HG03097 (cell line): ENCODE data around the gene CKAP4.
A peak's percentile ranks its signal among the peaks of the same experiment; 100 is the strongest.

ENCODE experiments used
- ATAC-seq: cut with Tn5 transposase; IDR thresholded peaks from one replicate; pipeline ENCODE4 v1.9.1; 2021; ENCODE audit not compliant: unreplicated experiment, low FRiP score

CKAP4 gene

DNA sequence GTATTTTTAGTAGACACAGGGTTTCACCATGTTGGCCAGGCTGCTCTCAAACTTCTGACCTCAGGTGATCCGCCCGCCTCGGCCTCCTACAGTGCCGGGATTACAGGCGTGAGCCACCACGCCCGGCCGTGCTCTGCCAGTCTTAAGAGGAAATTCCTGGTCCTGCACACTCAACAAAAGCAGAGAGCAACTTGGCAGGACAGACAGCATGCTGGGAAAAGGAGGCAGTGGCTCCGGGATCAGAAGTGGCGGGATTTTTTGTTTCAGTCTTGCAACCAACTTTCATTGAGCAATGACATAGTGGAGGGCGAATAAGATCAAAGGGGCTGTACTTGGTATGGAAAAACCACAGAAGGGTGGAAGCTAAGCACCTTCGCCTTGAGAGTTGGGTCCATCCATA, 2.1 kb downstream of the CKAP4 start:
- ATAC-seq: no peak

DNA sequence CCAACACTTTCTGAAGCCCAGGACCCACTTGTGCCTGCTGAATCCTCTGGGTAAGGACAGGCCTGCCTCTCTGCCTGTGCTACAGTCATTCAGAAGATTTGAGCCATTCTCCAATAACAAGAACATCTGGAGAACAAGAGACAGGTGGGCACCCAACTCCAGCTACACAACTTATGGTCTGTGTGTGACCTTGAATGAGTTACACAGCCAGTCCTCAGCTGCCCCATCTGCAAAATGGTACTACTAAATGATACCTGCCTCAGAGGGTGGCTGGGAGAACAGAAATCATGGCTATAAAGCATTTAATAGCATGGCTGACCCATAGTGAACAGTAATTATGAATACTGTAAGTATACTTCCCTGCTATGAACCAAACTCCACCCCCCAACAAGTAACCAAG, 4.2 kb downstream of the CKAP4 start:
- ATAC-seq: no peak

DNA sequence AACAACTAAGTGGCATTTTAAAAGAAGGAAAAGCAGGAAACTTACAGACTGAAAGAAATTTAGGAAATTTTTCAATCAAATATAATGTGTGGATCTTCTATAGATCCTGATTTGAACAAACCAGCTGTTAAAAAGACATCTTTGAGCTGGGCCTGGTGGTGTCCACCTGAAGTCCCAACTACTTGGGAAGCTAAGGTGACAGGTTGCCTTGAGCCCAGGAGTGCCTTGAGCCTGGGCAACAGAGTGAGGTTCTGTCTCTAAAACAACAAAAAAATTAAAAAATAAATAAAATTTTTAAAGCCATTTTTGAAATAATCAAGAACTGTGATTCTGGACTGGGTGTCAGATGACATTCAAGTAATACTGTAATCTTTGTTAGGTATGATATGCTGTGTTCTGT, 7.0 kb downstream of the CKAP4 start:
- ATAC-seq: no peak

- ATAC-seq: no peak
These were observed 7.9 kb downstream of the CKAP4 start for GRCh38 chr12:106239951-106240335.

DNA sequence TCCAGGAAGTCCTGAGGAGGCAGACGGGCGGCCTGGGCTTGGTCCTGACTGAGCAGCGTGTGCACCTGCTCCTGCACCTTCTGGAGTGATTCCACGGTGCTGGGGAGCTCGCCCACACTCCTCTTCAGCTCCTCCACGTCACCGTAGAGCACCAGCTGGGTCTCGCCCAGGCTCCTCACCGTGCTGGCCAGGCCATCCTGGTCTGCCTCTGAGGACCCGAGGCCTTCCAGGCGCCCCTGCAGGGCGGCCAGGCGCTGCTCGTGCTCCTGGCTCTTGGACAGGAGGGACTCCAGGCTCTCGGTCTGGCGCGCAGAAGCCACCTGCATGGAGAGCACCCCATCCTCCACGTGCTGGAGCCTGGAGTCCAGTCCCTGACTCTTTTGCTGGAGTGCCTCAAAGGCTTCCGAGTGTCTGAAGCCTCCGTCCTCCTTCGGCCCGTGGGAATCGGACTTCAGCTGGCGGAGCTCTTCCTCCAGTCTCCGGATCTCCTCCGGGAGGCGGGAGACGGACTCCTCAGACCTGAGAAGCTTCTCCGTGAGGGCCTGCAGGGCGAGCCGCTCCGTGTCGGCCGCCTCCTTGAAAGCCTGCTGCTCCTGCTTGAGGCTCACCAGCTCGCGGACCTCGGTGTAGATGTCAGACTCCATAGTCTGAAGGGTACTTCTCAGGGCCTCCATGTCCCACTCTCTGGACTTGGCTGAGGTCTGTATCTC, 8.4 kb downstream of the CKAP4 start:
- no peak for ATAC-seq

DNA sequence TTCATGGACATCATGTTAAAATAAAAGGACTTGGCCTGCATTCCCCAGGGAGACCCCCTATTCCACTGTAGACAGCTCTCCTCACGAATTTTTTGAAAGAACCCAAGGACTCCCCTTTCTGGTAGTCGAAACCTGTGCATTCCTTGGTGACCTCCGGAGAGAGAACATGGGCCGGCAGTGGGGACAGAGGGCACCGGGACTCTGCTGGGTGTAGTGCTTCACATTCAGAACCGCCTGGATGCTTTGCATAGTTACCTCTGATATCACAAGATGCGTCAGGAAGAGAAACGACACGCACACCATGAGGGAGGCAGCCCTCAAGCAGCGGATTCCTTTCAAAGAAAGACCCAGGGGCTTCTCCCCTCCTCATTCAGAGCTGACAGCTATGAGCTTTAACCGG, 9.7 kb downstream of the CKAP4 start:
- ATAC-seq: no peak

DNA sequence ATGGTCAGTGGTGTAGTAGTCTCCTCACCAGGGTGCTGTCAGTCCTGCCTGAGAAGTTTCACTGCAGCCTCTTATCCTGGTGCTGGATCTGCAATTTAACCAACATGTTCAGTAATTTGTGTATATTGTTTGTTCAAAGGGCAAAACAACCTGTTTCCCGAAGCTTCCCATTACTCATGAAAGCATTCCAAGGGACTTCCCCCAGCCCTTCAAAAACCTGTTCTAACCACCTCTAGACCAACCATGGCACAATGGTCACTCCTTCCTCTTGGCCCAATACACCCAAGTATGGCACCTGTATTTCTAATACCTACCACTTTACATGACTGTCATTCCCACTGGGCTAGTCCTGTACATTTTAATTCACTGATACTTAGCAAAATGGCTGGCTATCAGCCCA, 12.1 kb downstream of the CKAP4 start:
- no peak for ATAC-seq

DNA sequence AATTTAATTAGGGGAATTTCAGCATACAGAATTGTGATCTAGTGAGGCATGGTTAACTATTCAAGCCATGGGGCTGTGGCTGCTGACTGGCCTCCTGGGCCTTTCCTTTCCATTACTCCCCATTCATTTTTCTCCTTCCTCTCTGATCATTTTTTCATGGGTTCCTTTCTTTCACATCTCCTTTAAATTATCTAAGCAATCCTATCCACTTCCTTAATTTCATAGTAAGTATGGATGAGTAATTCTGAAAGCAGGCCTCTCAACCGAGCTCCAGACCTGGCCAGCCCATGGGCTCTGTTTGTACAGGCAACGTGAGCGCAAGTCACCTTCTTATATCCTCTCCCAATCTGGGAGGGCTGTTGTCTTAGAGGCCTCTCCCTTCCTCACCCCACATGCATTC, 13.4 kb downstream of the CKAP4 start:
- ATAC-seq: no peak

- no peak for ATAC-seq
These were observed 14.8 kb downstream of the CKAP4 start for GRCh38 chr12:106233011-106233410.

- no peak for ATAC-seq
These were observed 18.7 kb downstream of the CKAP4 start for GRCh38 chr12:106229036-106229591.

DNA sequence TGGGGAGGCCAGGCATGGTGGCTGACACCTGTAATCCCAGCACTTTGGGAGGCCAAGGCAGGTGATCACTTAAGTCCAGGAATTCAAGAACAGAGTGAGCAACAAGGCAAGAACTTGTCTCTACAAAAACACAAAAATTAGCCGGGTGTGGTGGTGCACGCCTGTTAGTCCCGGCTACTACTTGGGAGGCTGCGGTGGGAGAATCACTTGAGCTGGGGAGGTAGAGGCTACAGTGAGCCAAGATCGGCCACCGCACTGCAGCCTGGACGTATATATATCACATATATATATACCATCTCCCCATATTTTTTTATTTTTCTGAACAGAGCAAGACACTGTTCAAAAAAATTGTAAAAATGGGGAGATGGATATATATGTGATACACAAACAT, 19.5 kb downstream of the CKAP4 start:
- no peak for ATAC-seq

DNA sequence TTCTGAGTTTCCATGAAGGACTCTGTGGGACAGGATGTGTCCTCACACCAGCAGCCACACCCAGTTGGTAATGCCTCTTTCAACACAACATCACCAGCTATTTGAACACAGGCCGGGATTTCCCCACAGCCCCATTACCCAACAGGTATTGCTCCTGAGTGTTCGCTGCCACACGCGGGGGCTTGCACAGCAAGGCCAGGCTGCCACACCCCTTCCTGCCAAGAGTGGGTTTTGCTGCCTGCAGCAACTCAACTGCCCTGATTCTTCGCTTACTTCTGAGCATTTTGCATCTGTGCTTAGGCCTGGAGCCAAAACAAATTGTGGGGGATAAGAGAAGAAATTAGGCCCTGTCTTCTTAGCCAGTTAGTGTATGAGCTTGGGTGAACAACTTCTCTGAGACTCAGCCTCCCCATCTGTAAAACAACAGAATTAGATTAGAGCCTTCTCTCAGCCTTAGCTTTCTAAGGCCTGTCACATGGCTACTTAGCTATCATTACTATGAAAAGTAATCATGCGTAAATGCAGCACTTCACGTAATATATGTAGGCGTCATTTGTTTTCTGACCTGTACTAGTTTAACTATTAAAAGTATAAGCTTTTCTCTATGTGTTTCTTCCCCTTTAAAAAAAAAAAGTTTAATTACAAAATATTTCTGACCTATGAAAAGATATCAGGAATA, 20.0 kb downstream of the CKAP4 start:
- no peak for ATAC-seq

DNA sequence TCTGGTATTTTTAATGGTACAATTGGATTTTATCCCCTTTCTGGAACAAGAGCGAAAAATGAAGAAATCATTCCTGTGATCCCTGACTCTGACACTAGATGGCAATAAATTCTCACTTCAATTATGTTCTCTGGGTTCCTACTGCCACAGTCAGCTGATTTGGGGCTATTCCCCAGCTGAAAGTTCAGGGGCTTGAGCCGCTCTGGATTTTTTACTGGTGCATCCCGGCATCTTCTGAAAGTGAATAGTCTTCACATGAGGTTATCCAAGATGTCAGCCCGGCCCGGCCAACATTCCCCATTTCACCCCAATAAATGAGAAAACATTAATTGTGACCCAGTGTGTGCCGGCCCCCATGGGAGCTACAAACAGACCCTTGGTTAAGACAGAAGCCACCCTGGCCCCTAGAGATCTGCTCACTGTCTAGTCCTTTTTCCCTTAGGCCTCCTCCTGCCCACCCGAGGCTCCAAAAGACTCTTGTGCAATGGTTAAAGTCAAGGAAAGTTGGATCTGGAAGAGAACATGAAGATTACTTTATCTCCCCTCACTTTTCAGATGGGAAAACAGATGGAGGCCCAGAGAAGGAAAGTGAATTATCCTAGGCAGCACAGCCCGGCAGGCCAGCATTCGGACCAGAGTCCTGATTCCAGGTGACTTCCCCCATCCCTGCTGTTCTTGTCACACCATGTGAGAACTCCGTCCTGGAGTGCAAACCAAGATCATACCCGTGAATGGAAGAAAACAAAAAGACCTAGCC, 20.8 kb downstream of the CKAP4 start:
- ATAC-seq: no peak

DNA sequence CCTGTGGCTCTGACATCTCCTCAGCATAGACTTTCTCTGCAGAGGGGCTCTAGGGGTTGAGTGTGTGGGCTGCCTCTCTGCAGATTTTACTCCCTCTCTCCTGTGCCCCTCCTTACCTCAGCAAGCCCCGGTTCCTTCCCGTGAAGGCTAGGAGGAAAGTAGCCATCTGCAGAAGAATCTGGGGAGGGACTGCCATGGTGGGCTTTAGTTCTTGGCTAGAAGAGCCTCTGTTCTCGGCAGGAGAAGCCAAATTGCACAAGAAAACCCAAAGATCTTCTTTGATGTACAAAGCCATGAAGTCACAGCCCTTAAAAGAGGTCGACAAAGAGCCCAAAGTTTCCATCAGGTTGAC, 23.5 kb downstream of the CKAP4 start:
- no peak for ATAC-seq

DNA sequence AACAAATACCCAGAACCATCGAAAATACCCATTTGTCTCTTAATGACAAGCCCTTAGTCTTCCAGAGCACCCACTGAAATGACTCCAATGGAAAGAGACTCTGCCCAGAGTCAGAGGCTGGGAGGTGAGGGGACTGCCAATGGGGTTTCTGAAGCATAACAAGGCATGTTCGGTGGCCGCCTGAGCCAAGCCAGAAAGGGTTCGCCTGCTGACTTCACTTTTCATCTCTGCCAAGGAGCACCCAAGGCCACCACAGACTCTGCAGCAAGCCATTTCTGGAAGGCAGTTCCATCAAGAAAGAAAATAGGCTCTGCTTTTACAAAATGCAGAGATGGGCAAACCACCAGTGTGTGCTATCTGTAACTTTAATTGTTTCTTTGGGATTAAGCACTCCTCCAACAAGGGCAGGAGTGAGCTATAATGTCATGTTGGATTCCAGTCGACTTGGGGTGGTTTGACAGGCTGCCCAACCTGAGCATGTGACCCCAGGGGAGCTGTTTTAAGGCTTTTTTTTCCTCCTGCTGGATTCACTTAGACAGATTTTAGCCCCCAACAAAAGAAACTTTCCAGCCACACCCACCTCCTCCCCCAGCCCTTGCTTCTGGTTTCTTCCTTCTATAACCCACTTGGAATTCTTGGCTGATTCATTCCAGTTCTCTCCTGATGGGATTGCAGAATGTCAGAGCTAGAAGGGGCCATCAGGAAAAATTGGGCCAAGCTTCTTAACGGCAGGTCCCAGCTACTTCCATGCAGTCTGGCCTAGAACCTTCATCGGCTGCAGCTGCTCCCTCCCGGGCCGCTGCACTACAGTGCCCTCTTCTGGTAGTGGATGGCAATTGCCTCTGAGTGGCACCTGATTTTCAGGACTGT, 24.1 kb downstream of the CKAP4 start:
- peak; percentile 76 for ATAC-seq

DNA sequence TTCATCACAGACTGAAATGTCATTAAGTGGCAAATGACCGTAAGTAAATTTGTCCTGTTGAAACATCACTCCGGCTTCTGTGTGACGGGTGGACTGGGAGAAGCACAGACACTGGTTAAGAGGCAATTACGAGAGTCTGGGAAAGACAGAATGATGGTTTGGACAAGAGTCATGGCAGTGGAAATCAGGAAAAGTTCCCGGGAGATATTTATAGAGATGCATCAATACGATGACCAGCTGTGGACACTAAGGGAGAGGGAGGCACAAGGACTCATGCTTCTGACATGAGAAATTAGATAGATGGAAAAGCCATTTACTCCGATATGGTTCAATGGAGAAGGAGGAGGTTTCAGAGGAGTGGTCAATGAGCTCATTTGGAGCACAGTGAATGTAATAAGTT, 27.3 kb downstream of the CKAP4 start:
- ATAC-seq: no peak

- no peak for ATAC-seq
These were observed 28.8 kb downstream of the CKAP4 start for GRCh38 chr12:106219043-106219442.

- ATAC-seq: no peak
These were observed 30.1 kb downstream of the CKAP4 start for GRCh38 chr12:106217706-106218105.

- no peak for ATAC-seq
These were observed 33.2 kb downstream of the CKAP4 start for GRCh38 chr12:106214571-106214970.

DNA sequence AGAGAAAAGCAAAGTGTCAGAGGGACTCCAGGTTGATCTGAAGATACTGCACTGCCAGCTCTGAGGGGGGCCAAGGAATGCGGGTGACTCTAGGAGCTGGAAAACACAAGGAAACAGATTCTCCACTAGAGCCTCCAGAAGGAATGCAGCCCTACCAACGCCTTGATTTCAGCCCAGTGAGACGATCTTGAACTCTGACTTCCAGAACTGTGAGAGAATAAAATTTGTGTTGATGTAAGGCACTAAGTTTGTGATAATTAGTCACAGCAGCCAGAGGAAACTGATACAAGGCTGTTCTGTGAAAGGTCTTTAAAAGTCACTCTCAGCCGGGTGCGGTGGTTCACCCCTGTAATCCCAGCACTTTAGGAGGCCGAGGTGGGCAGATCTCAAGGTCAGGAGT, 34.2 kb downstream of the CKAP4 start:
- ATAC-seq: no peak

DNA sequence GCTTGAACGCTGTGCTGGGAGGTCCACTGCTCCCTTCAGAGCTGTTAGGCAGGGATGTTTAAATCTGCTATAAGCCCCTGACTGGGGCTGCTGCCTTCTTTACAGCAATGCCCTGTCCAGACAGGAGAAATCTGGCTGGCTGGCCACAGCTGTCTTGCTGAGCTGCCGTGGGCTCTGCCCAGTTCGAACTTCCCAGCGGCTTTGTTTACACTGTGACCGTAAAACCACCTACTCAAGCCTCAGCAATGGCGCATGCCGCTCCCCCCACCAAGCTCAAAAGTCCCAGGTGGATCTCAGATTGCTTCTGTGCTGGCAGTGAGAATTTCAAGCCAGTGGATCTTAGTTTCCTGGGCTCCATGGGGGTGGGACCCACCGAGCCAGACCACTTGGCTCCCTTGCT, 35.8 kb downstream of the CKAP4 start:
- no peak for ATAC-seq
